ENCODE results near the gene NUP214.

NUP214 gene

DNA sequence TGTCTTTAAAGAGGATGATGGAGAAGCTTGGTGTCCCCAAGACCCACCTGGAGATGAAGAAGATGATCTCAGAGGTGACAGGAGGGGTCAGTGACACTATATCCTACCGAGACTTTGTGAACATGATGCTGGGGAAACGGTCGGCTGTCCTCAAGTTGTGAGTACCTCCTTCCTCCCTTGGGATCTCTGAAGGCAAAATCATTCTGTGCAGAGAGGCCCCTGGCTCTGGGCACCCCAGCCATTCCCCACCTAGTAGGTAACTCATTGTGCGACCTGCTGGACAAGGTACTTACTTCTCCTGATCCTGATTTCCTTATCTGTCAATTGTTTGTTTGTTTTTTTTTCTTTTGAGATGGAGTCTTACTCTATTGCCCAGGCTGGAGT lies 7.6 kb upstream of the NUP214 start:
- Mint-ChIP-seq H3K27me3 (ENCODE audit: low read depth, poor library complexity) (no peaks in the 10 kb centered on the region), H3K9me3 (no peaks in the 10 kb centered on the region), H3K4me1 (no peaks in the 10 kb centered on the region), H3K27ac (no peak overlapping the region), H3K4me3 (no peak overlapping the region), H3K36me3 (ENCODE audit: low read depth) (peaks cover 43% of the 10 kb centered on the region)
- TF ChIP-seq, protein P1, sequence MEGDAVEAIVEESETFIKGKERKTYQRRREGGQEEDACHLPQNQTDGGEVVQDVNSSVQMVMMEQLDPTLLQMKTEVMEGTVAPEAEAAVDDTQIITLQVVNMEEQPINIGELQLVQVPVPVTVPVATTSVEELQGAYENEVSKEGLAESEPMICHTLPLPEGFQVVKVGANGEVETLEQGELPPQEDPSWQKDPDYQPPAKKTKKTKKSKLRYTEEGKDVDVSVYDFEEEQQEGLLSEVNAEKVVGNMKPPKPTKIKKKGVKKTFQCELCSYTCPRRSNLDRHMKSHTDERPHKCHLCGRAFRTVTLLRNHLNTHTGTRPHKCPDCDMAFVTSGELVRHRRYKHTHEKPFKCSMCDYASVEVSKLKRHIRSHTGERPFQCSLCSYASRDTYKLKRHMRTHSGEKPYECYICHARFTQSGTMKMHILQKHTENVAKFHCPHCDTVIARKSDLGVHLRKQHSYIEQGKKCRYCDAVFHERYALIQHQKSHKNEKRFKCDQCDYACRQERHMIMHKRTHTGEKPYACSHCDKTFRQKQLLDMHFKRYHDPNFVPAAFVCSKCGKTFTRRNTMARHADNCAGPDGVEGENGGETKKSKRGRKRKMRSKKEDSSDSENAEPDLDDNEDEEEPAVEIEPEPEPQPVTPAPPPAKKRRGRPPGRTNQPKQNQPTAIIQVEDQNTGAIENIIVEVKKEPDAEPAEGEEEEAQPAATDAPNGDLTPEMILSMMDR (IDR thresholded peaks at IDR 0.05) = no peak
- DNase-seq = no peak

DNA sequence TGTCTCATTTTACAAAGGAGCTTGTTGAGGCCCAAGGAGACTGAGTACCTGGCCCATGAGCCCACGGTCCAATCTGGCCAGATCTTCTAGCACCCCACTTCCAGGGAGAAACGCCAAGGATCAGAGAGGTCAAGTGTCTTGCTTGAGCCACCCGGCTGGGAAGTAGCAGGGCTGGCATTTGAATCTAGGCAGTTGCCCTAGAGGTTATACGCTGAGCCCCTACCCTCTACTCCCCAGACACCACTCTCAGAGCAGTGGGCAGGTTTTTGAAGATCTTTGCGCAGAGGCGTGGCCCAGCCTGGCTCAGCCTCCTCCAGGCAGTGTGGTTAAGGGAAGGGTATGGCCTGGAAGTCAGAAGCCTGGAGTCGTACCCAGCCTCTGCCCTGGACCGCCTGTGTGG lies 5.8 kb upstream of the NUP214 start:
- H3K9me3 Mint-ChIP-seq = no peaks in the 10 kb centered on the region
- peaks cover 38% of the 10 kb centered on the region for H3K36me3 Mint-ChIP-seq (ENCODE audit: low read depth)
- peaks cover under 1% of the 10 kb centered on the region for H3K4me1 Mint-ChIP-seq
- H3K27ac Mint-ChIP-seq = no peak overlapping the region
- H3K27me3 Mint-ChIP-seq (ENCODE audit: low read depth, poor library complexity) = no peaks in the 10 kb centered on the region
- DNase-seq = no peak
- TF ChIP-seq, protein P1 (IDR thresholded peaks at IDR 0.05) = no peak
- no peak overlapping the region for H3K4me3 Mint-ChIP-seq

DNA sequence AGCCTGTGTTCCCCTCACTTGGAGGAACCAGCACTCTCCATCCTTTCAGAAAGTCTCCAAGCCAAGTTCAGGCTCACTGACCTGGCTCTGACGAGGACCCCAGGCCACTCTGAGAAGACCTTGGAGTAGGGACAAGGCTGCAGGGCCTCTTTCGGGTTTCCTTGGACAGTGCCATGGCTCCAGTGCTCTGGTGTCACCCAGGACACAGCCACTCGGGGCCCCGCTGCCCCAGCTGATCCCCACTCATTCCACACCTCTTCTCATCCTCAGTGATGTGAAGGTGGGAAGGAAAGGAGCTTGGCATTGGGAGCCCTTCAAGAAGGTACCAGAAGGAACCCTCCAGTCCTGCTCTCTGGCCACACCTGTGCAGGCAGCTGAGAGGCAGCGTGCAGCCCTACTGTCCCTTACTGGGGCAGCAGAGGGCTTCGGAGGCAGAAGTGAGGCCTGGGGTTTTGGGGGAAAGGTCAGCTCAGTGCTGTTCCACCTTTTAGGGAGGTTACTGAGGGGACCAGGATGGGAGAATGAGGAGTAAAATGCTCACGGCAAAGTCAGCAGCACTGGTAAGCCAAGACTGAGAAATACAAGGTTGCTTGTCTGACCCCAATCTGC lies 4.7 kb upstream of the NUP214 start:
- no peak for DNase-seq
- Mint-ChIP-seq H3K27ac (peak overlapping the region; percentile 22), H3K27me3 (ENCODE audit: low read depth, poor library complexity) (no peaks in the 10 kb centered on the region), H3K9me3 (no peaks in the 10 kb centered on the region), H3K4me1 (peaks cover 8% of the 10 kb centered on the region), H3K4me3 (no peak overlapping the region), H3K36me3 (ENCODE audit: low read depth) (peaks cover 34% of the 10 kb centered on the region)
- TF ChIP-seq, protein P1 (IDR thresholded peaks at IDR 0.05) = no peak

DNA sequence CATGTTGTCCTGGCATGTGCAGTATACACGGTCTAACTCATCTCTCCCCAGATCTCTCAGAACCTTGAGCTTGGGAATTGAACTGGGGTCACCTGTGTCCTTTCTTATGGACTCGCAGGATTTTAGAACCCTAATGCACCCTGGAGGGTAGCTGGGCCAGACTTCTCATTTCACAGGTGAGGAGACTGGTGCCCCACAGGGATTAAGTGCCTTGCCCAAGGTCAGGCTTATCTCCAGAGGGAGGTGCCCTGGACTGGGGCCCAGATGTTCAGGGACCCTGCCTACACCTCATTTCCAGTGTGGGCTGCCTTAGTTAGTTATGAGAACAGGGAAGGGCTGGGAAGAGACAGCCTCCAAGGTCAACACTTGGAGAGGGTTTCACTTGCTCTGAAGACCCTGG lies 4.0 kb upstream of the NUP214 start:
- H3K9me3 Mint-ChIP-seq = no peaks in the 10 kb centered on the region
- H3K36me3 Mint-ChIP-seq (ENCODE audit: low read depth) = peaks cover 30% of the 10 kb centered on the region
- no peak overlapping the region for H3K4me3 Mint-ChIP-seq
- TF ChIP-seq, protein P1 (IDR thresholded peaks at IDR 0.05) = no peak
- no peak for DNase-seq
- peaks cover 14% of the 10 kb centered on the region for H3K4me1 Mint-ChIP-seq
- H3K27ac Mint-ChIP-seq = no peak overlapping the region
- no peaks in the 10 kb centered on the region for H3K27me3 Mint-ChIP-seq (ENCODE audit: low read depth, poor library complexity)

DNA sequence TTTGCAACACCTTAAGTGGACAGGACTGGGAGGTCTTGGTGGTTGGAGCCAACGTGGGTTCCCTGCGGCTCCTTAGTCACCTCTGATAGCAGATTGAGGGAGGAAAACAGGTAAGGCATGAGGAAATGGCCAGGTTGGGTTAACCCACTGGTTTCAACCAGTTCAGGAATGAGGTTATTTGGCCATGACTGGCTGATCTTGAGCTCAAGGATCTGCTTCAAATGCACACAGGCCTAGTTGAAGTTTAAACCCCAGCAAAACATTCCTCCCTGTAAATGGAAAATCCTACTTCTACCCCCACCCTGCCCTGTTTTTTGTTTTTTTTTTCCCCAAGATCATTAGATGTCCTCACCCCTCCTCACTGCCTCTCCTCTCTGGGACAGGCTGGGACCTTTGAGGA lies 3.2 kb upstream of the NUP214 start:
- H3K9me3 Mint-ChIP-seq = no peaks in the 10 kb centered on the region
- H3K4me1 Mint-ChIP-seq = peaks cover 19% of the 10 kb centered on the region
- TF ChIP-seq, protein P1 (IDR thresholded peaks at IDR 0.05) = no peak
- H3K27me3 Mint-ChIP-seq (ENCODE audit: low read depth, poor library complexity) = no peaks in the 10 kb centered on the region
- peak overlapping the region; percentile 85 for H3K27ac Mint-ChIP-seq
- DNase-seq = no peak
- H3K36me3 Mint-ChIP-seq (ENCODE audit: low read depth) = peaks cover 30% of the 10 kb centered on the region
- no peak overlapping the region for H3K4me3 Mint-ChIP-seq

DNA sequence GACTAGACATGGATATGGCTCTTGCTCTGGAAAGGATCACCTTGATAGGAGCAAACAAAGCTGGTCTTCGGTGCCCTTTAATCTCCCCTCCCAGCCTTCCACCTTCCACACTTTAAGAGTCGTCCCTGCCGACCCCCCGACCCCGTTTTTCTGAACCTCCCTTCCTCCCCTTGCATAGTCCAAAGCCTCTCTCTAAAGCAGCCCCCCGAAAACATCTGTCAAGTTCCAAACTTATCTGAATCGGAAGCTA lies 423 bp upstream of the NUP214 start:
- no peak for DNase-seq
- TF ChIP-seq, protein P1 (IDR thresholded peaks at IDR 0.05) = no peak
- Mint-ChIP-seq H3K27ac (peak overlapping the region; percentile 98), H3K27me3 (ENCODE audit: low read depth, poor library complexity) (no peaks in the 10 kb centered on the region), H3K36me3 (ENCODE audit: low read depth) (peaks cover 39% of the 10 kb centered on the region), H3K4me1 (peaks cover 26% of the 10 kb centered on the region), H3K9me3 (no peaks in the 10 kb centered on the region), H3K4me3 (peak overlapping the region; percentile 99)

All from nephron progenitor cell (in vitro differentiated cells).